ENCODE results near the gene MTOR. TPM values are rescaled to one million over a fixed set of nuclear protein-coding genes. Genes with fewer than 3 reads are reported as not detected.
"Not testable (repeated sequence)": the region's sequence is repeated elsewhere in the genome, so short reads cannot be mapped to it uniquely, and the experiment has no call there.

The MTOR gene
- polyA plus RNA-seq (ENCODE audit: insufficient read length in 4 of 4), result 10 to 100 TPM; 27.5 to 45.6 (median 40.9) TPM

DNA sequence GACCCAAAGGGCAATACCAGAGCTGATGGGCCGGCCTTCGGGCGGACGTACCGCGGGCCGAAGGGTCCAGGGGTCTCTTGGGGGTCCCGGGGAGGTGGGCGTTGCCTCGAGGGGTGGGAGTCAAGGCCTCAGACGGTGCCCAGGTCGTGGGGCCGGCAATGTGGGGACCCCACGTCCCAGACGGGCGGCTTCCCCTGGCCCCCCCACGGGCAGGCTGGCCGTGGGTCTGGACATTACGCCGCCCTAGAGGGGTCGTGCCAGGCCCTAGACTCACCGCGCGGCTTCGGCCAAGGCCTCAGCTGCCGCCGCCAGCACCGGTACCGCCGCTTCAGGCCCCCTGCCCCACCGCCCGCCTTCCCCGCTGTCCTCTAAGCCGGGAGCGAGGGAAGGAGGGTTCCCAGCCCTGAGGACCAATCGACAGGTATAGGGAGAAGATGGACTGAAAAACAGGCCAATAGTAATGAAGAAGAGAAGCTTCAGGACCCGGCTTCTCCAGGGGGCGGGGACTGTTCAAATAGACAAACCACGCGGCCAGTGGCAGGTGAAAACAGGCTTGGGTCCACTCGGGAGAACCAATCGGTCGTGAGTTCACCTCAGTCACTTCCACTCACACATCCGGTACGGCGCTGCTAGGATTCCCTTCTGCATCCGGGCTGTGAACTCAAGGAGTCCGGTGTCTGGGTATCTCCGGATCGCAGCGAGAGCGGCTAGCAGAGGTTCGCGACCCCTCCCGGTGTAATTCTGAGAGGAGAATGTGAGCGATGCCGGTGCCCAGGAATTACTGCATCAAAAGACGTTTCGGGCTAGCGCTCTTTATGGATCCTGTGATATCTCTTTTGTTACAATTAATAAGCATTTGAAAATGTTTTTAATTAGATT lies at the start of gene MTOR:
MTOR (minus strand) TSS at position 381 of the 879 bp plus-strand sequence. CDS start 3,142 bp downstream, outside the sequence.
- peak; percentile 96 to 100 (median 100) for DNase-seq (ENCODE audit: low read depth in 4 of 4, low spot score in 3 of 4)

- DNase-seq (ENCODE audit: low read depth in 4 of 4, low spot score in 3 of 4), result no peak
Observed at GRCh38 chr1:11309385-11309784, 47.0 kb upstream of the MTOR start.

GRCh38 chr1:11308699-11309224 lies 46.4 kb upstream of the MTOR start:
- DNase-seq (ENCODE audit: low read depth in 4 of 4, low spot score in 3 of 4), result no peak

- no peak for DNase-seq (ENCODE audit: low read depth in 4 of 4, low spot score in 3 of 4)
Observed at GRCh38 chr1:11307852-11308251, 45.5 kb upstream of the MTOR start.

- not testable (repeated sequence) for DNase-seq (ENCODE audit: low read depth in 4 of 4, low spot score in 3 of 4)
Observed at GRCh38 chr1:11305516-11305915, 43.2 kb upstream of the MTOR start.

DNA sequence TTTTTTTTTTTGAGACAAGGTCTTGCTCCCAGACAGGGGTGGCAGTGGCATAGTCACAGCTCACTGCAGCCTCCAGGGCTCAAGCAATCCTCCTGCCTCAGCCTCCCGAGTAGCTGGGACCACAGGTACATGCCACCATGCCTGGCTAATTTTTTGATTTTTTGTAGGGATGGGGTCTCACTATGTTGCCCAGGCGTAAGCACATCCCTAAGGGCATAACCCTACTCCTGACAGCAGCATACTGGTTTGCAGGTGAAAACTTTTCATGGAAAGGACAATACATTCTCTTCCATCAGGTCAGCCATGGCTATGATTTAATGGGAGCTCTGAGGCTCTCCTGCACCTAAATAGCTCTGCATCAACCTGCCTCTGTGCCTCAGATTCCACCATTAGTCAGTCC lies 40.0 kb upstream of the MTOR start:
- no peak for DNase-seq (ENCODE audit: low read depth in 4 of 4, low spot score in 3 of 4)

DNA sequence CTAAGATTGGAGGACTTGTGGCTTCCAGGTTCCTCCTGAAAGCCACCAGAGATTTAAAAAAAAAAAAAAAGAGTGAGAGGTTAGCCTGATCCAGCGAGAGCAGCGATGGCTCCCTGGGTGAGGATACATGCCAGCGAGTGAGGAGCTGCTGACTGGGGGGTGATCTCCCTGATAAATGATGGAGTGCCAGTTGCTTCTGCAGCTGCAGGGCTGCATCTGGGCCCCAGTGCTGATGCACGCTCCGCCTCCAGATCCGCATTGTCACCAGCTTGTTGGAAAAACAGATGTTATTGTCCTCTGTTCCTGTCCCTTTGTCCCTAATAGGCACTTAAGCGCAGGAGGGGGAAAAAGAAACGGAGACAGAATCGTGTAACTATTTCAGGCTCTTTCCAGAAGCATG lies 39.2 kb upstream of the MTOR start:
- DNase-seq (ENCODE audit: low read depth in 4 of 4, low spot score in 3 of 4), result no peak

- DNase-seq (ENCODE audit: low read depth in 4 of 4, low spot score in 3 of 4), result no peak
Observed at GRCh38 chr1:11299225-11299574, 36.8 kb upstream of the MTOR start.

- no peak for DNase-seq (ENCODE audit: low read depth in 4 of 4, low spot score in 3 of 4)
Observed at GRCh38 chr1:11298390-11299224, 36.3 kb upstream of the MTOR start.

GRCh38 chr1:11297774-11298173 lies 35.4 kb upstream of the MTOR start:
- DNase-seq (ENCODE audit: low read depth in 4 of 4, low spot score in 3 of 4), result not testable (repeated sequence)

DNA sequence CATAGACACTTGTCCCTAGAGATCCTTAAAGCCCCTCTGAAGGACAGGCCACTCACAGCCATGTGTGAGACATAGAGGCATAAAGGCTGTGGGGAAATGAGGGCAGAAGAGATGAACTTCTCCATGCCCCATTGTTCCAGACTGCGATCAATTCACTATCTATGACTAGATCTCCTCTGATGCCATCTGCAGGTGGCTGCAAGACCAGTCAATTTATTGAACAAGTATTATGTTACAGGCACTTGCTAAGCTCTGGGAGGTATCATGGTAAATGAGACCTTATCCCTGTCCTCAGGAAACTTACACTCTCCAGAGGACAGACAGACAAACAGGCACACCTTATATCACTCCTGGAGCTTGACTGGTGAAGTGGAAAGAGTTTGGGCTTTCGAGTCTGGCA lies 33.6 kb upstream of the MTOR start:
- no peak for DNase-seq (ENCODE audit: low read depth in 4 of 4, low spot score in 3 of 4)

DNA sequence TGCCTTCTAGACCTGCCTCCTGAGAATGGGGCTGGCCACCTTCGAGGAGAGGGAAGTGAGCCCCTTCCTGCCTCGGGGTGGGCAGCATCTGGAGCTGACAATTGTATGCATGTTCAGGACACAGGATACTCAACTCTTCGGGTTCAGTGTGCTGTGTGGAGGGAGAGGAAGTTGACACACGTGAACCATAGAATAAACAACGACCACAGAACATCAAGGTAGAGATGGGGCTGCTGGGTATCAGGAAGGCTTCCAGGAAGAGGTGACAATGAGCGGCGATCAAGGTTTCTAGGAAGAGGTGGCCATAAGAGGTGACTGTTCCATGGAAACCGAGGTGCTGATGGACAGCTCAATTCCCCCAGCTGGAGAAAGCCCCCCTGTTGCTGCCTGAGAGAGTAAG lies 32.6 kb upstream of the MTOR start:
- DNase-seq (ENCODE audit: low read depth in 4 of 4, low spot score in 3 of 4), result no peak

DNA sequence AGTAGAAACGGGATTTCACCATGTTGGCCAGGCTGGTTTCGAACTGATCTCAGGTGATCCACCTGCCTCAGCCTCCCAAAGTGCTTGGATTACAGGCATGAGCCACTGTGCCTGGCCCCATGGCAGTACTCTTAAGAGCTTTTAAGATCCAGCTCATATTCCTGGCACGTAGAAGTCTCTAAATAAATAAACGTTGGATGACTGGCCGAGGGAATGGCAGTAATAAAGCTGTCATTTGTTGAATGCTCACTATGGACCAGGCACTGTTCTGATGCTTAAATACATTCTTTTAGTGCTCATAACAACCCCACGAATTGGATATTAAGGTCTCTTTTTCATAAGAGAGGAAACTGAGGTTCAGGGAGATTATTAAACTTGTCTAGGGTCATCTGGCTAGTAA lies 31.5 kb upstream of the MTOR start:
- no peak for DNase-seq (ENCODE audit: low read depth in 4 of 4, low spot score in 3 of 4)

- no peak for DNase-seq (ENCODE audit: low read depth in 4 of 4, low spot score in 3 of 4)
Observed at GRCh38 chr1:11291049-11291448, 28.7 kb upstream of the MTOR start.

- no peak for DNase-seq (ENCODE audit: low read depth in 4 of 4, low spot score in 3 of 4)
Observed at GRCh38 chr1:11289064-11289463, 26.7 kb upstream of the MTOR start.

GRCh38 chr1:11286735-11287410 lies 24.5 kb upstream of the MTOR start:
- no peak for DNase-seq (ENCODE audit: low read depth in 4 of 4, low spot score in 3 of 4)

GRCh38 chr1:11285883-11286734 lies 23.8 kb upstream of the MTOR start:
- DNase-seq (ENCODE audit: low read depth in 4 of 4, low spot score in 3 of 4), result no peak

DNA sequence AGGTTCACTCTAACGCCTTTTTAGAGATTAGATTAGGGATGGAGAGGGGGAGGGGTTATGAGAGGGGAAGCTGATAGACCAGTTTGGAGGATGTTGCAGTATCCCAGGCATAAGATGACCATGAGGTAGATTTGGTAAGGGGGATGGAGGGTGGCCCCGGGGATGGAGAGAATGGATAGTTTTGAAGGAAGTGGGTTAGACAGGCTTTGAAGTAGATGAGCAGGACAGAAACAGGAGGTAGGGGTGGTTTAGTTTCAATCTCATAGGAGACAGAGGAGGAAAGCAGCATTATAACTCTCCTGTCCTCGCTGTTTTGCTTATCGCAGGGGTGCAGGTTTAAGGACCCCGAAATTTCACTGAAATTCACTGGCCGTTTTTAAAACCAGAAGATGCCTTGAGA lies 22.4 kb upstream of the MTOR start:
- no peak for DNase-seq (ENCODE audit: low read depth in 4 of 4, low spot score in 3 of 4)

GRCh38 chr1:11283151-11283550 lies 20.8 kb upstream of the MTOR start:
- DNase-seq (ENCODE audit: low read depth in 4 of 4, low spot score in 3 of 4), result no peak

Measured in left renal pelvis (tissue), 4 donors.